CD14-positive monocyte (primary cell): ENCODE measurements around the gene CCDC186. TPM values are rescaled to one million over a fixed set of nuclear protein-coding genes. Genes with fewer than 3 reads are reported as not detected.

ENCODE experiments used
- DNase-seq, 3 donors: peaks; one replicate each; pipeline ENCODE4 v3.0.0-alpha.2; 2011 to 2022
- H2AFZ ChIP-seq: 2 replicates; pipeline ENCODE4 v1.6.0; 2012; ENCODE audit warnings: mild to moderate bottlenecking, low read depth, low read length, inconsistent platforms; ENCODE audit not compliant: insufficient read depth, poor library complexity, severe bottlenecking
- H3K27ac ChIP-seq, 2 donors: 1 replicate in 1 of 2; 2 replicates in 1 of 2; pipeline ENCODE4 v1.5.1; 2012 to 2013; ENCODE audit warnings: low read length in 2 of 2, control low read depth in 1 of 2, inconsistent platforms in 1 of 2, low read depth in 1 of 2, mild to moderate bottlenecking in 1 of 2
- H3K27me3 ChIP-seq, 2 donors: one replicate each; pipeline versions ENCODE4 v1.6.0 to v1.6.1; 2011 to 2013; ENCODE audit warnings: low read length in 2 of 2; ENCODE audit not compliant: control insufficient read depth in 2 of 2, insufficient read depth in 2 of 2
- H3K36me3 ChIP-seq, 2 donors: replicated peaks in 1 of 2; 1 replicate in 1 of 2; 2 replicates in 1 of 2; pipeline versions ENCODE4 v1.5.1 to v1.6.1; 2012 to 2013; ENCODE audit warnings: low read length in 2 of 2, control low read depth in 1 of 2, inconsistent platforms in 1 of 2, mild to moderate bottlenecking in 1 of 2; ENCODE audit not compliant: insufficient read depth in 2 of 2, control insufficient read depth in 1 of 2
- H3K4me1 ChIP-seq, 2 donors: 1 replicate in 1 of 2; 2 replicates in 1 of 2; pipeline versions ENCODE4 v1.5.1 to v1.6.1; 2012 to 2013; ENCODE audit warnings: low read length in 2 of 2, control low read depth in 1 of 2, inconsistent platforms in 1 of 2, mild to moderate bottlenecking in 1 of 2, moderate library complexity in 1 of 2; ENCODE audit not compliant: insufficient read depth in 2 of 2, control insufficient read depth in 1 of 2
- H3K4me2 ChIP-seq: replicated peaks from 2 replicates; pipeline ENCODE3; 2012; ENCODE audit warnings: low read length, moderate library complexity, mild to moderate bottlenecking; ENCODE audit not compliant: poor library complexity, severe bottlenecking; ENCODE audit errors: extremely low read depth
- H3K4me3 ChIP-seq, 3 experiments: fragments of 200-600 bp in 1 of 3; sonication (generic) in 1 of 3; replicated peaks in 1 of 3; 1 replicate in 2 of 3; 2 replicates in 1 of 3; pipeline ENCODE4 v1.5.1; 2011 to 2013; ENCODE audit warnings: low read length in 3 of 3, mild to moderate bottlenecking in 3 of 3, control low read depth in 2 of 3, low read depth in 2 of 3, inconsistent platforms in 1 of 3, moderate library complexity in 1 of 3
- H3K79me2 ChIP-seq: 2 replicates; pipeline ENCODE4 v1.6.0; 2012; ENCODE audit warnings: mild to moderate bottlenecking, control low read depth, inconsistent platforms, low read length, moderate library complexity; ENCODE audit not compliant: insufficient read depth
- H3K9ac ChIP-seq: 2 replicates; pipeline ENCODE4 v1.6.0; 2017; ENCODE audit warnings: low read length, mild to moderate bottlenecking; ENCODE audit not compliant: insufficient read depth, poor library complexity, severe bottlenecking
- H3K9me3 ChIP-seq, 2 donors: replicated peaks in 1 of 2; 1 replicate in 1 of 2; 2 replicates in 1 of 2; pipeline versions ENCODE4 v1.5.1 to v1.6.1; 2012 to 2013; ENCODE audit warnings: low read length in 2 of 2, control low read depth in 1 of 2; ENCODE audit not compliant: control insufficient read depth in 1 of 2, insufficient read depth in 1 of 2
- H4K20me1 ChIP-seq: 2 replicates; pipeline ENCODE4 v1.6.0; 2012; ENCODE audit warnings: mild to moderate bottlenecking, low read length, control low read depth, moderate library complexity; ENCODE audit not compliant: insufficient read depth
- H3K27ac Mint-ChIP-seq, 7 donors: one replicate each; pipeline ENCODE4 v1.8.0; 2020; ENCODE audit warnings: mild to moderate bottlenecking in 7 of 7, mixed read lengths in 7 of 7, moderate library complexity in 6 of 7, inconsistent platforms in 2 of 7
- H3K27me3 Mint-ChIP-seq, 3 donors: one replicate each; pipeline ENCODE4 v1.8.0; 2021 to 2022; ENCODE audit warnings: low read depth in 3 of 3, mild to moderate bottlenecking in 3 of 3, mixed read lengths in 3 of 3, moderate library complexity in 3 of 3, inconsistent platforms in 1 of 3
- H3K36me3 Mint-ChIP-seq, 2 donors: one replicate each; pipeline ENCODE4 v1.8.0; 2020; ENCODE audit warnings: mixed read lengths in 2 of 2, inconsistent platforms in 1 of 2, mild to moderate bottlenecking in 1 of 2
- H3K4me1 Mint-ChIP-seq: one replicate; pipeline ENCODE4 v1.8.0; 2020; ENCODE audit warnings: mild to moderate bottlenecking, mixed read lengths
- H3K4me3 Mint-ChIP-seq, 2 donors: one replicate each; pipeline ENCODE4 v1.8.0; 2020; ENCODE audit warnings: mild to moderate bottlenecking in 2 of 2, mixed read lengths in 2 of 2, moderate library complexity in 1 of 2
- H3K9me3 Mint-ChIP-seq, 7 donors: one replicate each; pipeline ENCODE4 v1.8.0; 2020 to 2022; ENCODE audit warnings: mixed read lengths in 7 of 7, mild to moderate bottlenecking in 6 of 7, moderate library complexity in 6 of 7, inconsistent platforms in 2 of 7
- CTCF ChIP-seq: fragments of 200-600 bp; IDR thresholded peaks from one replicate; pipeline ENCODE4 v1.8.0; 2022; ENCODE audit warnings: antibody characterized with exemption, mild to moderate bottlenecking
- WGBS: methylation state at CpG from one replicate; pipeline ENCODE4 v1.1.5; 2013; ENCODE audit warnings: missing lambda C conversion rate; ENCODE audit not compliant: insufficient coverage; 5-methylcytosine and 5-hydroxymethylcytosine counted together
- intact Hi-C, 2 donors: fragments of 100-400 bp; cut with micrococcal nuclease; formaldehyde crosslinking; loops; one replicate each; pipeline versions ENCODE4 v1.15.0 to v1.15.1; 2023
- polyA plus RNA-seq, 3 donors: library from polyadenylated mRNA; depleted of rRNA in 1 of 3; unstranded in 2 of 3; stranded (reverse) in 1 of 3; fragments of 300-500 nt in 2 of 3; fragments of >200 nt in 1 of 3; fragmentation: Illumina TruSeq in 2 of 3; gene quantifications; 1 replicate in 2 of 3; 2 replicates in 1 of 3; pipeline ENCODE4 v1.2.3, GENCODE V29; 2012 to 2021

The CCDC186 gene
- polyA plus RNA-seq, 3 donors, result 6.9 to 9.8 (median 8.9) TPM

- Histone ChIP-seq H3K4me1 (no peaks in the 10 kb centered on the region), H3K9me3 (no peaks in the 10 kb centered on the region), H3K36me3 (no peaks in the 10 kb centered on the region), H4K20me1 (no peaks in the 10 kb centered on the region), H3K9ac (no peak overlapping the region), H3K79me2 (no peaks in the 10 kb centered on the region), H3K4me2 (no peak overlapping the region), H3K27me3 (peaks cover 0 to 4% of the 10 kb centered on the region in 2 donors), H3K27ac (no peak overlapping the region), H2AFZ (no peak overlapping the region), H3K4me3 (no peak overlapping the region)
- Mint-ChIP-seq H3K27me3 (peaks cover 0 to 5% (median 1%) of the 10 kb centered on the region in 3 donors), H3K27ac (no peak overlapping the region), H3K4me1 (no peaks in the 10 kb centered on the region), H3K9me3 (peaks cover 0 to 2% (median 0%) of the 10 kb centered on the region in 7 donors), H3K4me3 (no peak overlapping the region), H3K36me3 (no peaks in the 10 kb centered on the region)
- intact Hi-C loops, result no loop called here
- no peak for DNase-seq
- TF ChIP-seq CTCF, result no peak
- no CpG with 5 or more reads among the region's 1 CpG for WGBS
Measured at GRCh38 chr10:114215033-114215432, 41.0 kb upstream of the CCDC186 start.

- Histone ChIP-seq H3K9me3 (no peaks in the 10 kb centered on the region), H3K79me2 (no peaks in the 10 kb centered on the region), H3K4me2 (no peak overlapping the region), H3K27ac (no peak overlapping the region), H3K9ac (no peak overlapping the region), H2AFZ (no peak overlapping the region), H4K20me1 (no peaks in the 10 kb centered on the region), H3K36me3 (no peaks in the 10 kb centered on the region), H3K27me3 (peaks cover 0 to 4% of the 10 kb centered on the region in 2 donors), H3K4me3 (no peak overlapping the region), H3K4me1 (no peaks in the 10 kb centered on the region)
- no peaks in the 10 kb centered on the region for H3K4me1 Mint-ChIP-seq
- H3K27me3 Mint-ChIP-seq, result peaks cover 0 to 3% (median 2%) of the 10 kb centered on the region in 3 donors
- intact Hi-C loops, result no loop called here
- H3K9me3 Mint-ChIP-seq, result peaks cover 0 to 3% (median 0%) of the 10 kb centered on the region in 7 donors
- DNase-seq, result no peak
- no peaks in the 10 kb centered on the region for H3K36me3 Mint-ChIP-seq
- H3K27ac Mint-ChIP-seq, result no peak overlapping the region
- no peak overlapping the region for H3K4me3 Mint-ChIP-seq
- no peak for TF ChIP-seq CTCF
- WGBS, result no CpG with 5 or more reads among the region's 2 CpGs
Measured at GRCh38 chr10:114212153-114212552, 38.1 kb upstream of the CCDC186 start.
